HCT116 (cell line): ENCODE data around the gene ATP6V1E1.

Experiments used
- ATF3 ChIP-seq: IDR thresholded peaks from 2 replicates; pipeline ENCODE4 v1.6.1; 2012
- CEBPB ChIP-seq: IDR thresholded peaks from 2 replicates; pipeline ENCODE4 v1.6.1; 2012; ENCODE audit warnings: low read depth
- CTCF ChIP-seq, 3 experiments: fragments of 200-600 bp in 1 of 3; sonication (generic) in 1 of 3; IDR thresholded peaks in 2 of 3; conservative IDR thresholded peaks in 1 of 3; 2 replicates each; pipeline ENCODE4 v1.5.1; 2012 to 2017; ENCODE audit warnings: low read depth in 2 of 3, low read length in 2 of 3, antibody characterized with exemption in 1 of 3, borderline replicate concordance in 1 of 3, control low read depth in 1 of 3, mild to moderate bottlenecking in 1 of 3, mixed read lengths in 1 of 3, mixed run types in 1 of 3, moderate library complexity in 1 of 3; ENCODE audit not compliant: insufficient read depth in 1 of 3
- EGR1 ChIP-seq: IDR thresholded peaks from 2 replicates; pipeline ENCODE4 v1.6.1; 2012; ENCODE audit warnings: low read depth
- EZH2phosphoT487 ChIP-seq: fragments of 200-600 bp; IDR thresholded peaks from 2 replicates; pipeline ENCODE4 v1.6.1; 2018; ENCODE audit warnings: antibody characterized with exemption, borderline replicate concordance
- POLR2A ChIP-seq: IDR thresholded peaks from 2 replicates; pipeline ENCODE4 v1.7.0; 2011; ENCODE audit warnings: borderline replicate concordance; ENCODE audit not compliant: insufficient read depth, insufficient read length; ENCODE audit errors: extremely low read depth
- POLR2AphosphoS5 ChIP-seq: IDR thresholded peaks from 2 replicates; pipeline ENCODE4 v1.6.1; 2011; ENCODE audit warnings: mild to moderate bottlenecking, low read depth, low read length, moderate library complexity
- RAD21 ChIP-seq: IDR thresholded peaks from 2 replicates; pipeline ENCODE4 v1.6.1; 2012; ENCODE audit warnings: low read depth, mild to moderate bottlenecking
- REST ChIP-seq: IDR thresholded peaks from 2 replicates; pipeline ENCODE4 v1.6.1; 2012; ENCODE audit warnings: low read depth
- SIN3A ChIP-seq: IDR thresholded peaks from 2 replicates; pipeline ENCODE4 v1.6.1; 2012; ENCODE audit warnings: low read depth
- SP1 ChIP-seq: IDR thresholded peaks from 2 replicates; pipeline ENCODE4 v1.6.1; 2012; ENCODE audit warnings: low read depth

- TF ChIP-seq REST, result no peak
- TF ChIP-seq SIN3A, result no peak
- TF ChIP-seq POLR2A, result no peak
- TF ChIP-seq CTCF (IDR thresholded peaks at IDR 0.05 in 2 of 3, conservative IDR thresholded peaks at IDR 0.05 in 1 of 3; ENCODE audit: borderline replicate concordance in 1 of 3, insufficient read depth in 1 of 3, low read depth in 2 of 3, low read length in 2 of 3), result no peak
- no peak for TF ChIP-seq POLR2AphosphoS5
- TF ChIP-seq EGR1, result no peak
- no peak for TF ChIP-seq EZH2phosphoT487
- TF ChIP-seq SP1, result no peak
- no peak for TF ChIP-seq RAD21
- TF ChIP-seq ATF3, result no peak
- no peak for TF ChIP-seq CEBPB
These were observed 31.3 kb downstream of the ATP6V1E1 start for GRCh38 chr22:17597217-17597616.
